Fibroblast of mammary gland (primary cell): ENCODE results near the gene FGF4.
"Not testable (repeated sequence)": the region's sequence is repeated elsewhere in the genome, so short reads cannot be mapped to it uniquely, and the experiment has no call there.

ENCODE experiments used
- DNase-seq: peaks from one replicate; pipeline ENCODE4 v3.0.0-alpha.2; 2010; ENCODE audit warnings: low read depth
- H3K4me3 ChIP-seq: 2 replicates; pipeline ENCODE4 v1.5.1; 2011; ENCODE audit warnings: low read depth, mild to moderate bottlenecking, low read length, moderate library complexity; ENCODE audit not compliant: control insufficient read depth
- TF ChIP-seq, protein P1 (sequence below): conservative IDR thresholded peaks from 2 replicates; pipeline ENCODE4 v1.5.1; 2011; ENCODE audit warnings: low read depth, low read length, inconsistent platforms; ENCODE audit not compliant: control insufficient read depth, insufficient read depth

The FGF4 gene

GRCh38 chr11:69778373-69778772 is 3.2 kb upstream of the FGF4 start:
- no peak overlapping the region for H3K4me3 ChIP-seq
- DNase-seq, result no peak
- TF ChIP-seq, protein P1, sequence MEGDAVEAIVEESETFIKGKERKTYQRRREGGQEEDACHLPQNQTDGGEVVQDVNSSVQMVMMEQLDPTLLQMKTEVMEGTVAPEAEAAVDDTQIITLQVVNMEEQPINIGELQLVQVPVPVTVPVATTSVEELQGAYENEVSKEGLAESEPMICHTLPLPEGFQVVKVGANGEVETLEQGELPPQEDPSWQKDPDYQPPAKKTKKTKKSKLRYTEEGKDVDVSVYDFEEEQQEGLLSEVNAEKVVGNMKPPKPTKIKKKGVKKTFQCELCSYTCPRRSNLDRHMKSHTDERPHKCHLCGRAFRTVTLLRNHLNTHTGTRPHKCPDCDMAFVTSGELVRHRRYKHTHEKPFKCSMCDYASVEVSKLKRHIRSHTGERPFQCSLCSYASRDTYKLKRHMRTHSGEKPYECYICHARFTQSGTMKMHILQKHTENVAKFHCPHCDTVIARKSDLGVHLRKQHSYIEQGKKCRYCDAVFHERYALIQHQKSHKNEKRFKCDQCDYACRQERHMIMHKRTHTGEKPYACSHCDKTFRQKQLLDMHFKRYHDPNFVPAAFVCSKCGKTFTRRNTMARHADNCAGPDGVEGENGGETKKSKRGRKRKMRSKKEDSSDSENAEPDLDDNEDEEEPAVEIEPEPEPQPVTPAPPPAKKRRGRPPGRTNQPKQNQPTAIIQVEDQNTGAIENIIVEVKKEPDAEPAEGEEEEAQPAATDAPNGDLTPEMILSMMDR, result no peak

DNA sequence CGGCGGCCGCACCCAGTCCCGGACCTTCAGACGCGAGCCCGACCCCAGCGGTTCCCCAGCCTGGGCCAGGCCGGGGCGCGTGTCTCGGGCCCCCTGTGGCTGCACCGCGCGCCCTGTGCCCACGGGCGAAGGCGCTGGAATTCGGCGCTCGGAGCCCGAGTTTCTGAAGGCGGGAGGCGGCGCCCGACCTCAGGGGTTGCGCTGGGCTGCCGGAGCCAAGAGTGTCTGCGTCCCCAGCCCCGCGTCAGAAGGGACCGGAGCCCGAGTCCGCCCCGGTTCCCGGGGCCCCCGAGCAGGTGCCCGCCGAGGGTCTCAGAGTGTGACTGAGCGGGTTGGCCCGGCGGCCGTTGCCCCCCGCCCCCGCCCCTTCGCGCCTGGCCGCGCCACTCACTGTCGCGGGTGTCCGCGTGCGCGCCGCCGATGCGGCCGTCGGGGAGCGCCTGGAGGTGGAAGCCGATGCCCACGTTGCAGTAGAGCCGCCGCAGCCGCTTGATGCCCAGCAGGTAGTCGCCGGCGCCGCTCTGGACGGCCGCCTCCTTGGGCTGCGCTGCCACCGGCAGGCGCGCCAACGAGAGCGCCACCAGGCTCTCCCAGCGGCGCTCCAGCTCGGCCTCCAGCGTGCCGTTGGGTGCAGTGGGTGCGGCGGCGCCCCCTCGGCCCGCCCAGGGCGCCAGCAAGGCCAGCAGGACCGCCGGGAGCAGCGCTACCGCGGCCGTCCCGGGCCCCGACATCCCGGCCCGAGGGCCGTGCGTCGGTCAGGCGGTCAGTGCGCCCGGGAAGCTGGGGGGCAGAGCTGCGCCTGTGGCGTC is 583 bp downstream of the FGF4 start:
- H3K4me3 ChIP-seq, result no peak overlapping the region
- TF ChIP-seq, protein P1, result no peak

GRCh38 chr11:69773626-69774353 is 1.4 kb downstream of the FGF4 start:
- DNase-seq, result no peak
- TF ChIP-seq, protein P1, result no peak
- H3K4me3 ChIP-seq, result no peak overlapping the region

More for the DNA sequence above, 583 bp downstream of the FGF4 start:
- DNase-seq, result no peak

DNA sequence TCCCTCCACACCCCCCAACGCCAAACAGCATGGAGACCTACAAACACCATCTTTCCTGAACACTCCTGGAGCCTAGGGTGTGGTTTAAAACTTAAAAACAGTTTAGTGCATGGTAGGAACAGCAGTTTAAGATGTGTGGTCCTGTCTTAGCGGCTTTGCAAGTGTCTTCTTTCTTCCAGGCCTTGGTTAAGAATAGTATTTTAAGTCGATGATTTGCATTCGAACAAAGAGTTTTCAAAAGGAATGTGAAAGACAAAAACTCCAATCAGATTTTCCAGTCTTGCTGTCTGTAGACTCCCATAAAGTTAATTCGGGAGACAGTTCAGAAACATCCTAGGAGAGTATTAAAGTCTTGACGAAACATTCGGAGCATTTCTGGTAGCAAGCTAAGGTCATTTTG is 3.7 kb downstream of the FGF4 start:
- TF ChIP-seq, protein P1, result no peak
- no peak overlapping the region for H3K4me3 ChIP-seq
- DNase-seq, result no peak

DNA sequence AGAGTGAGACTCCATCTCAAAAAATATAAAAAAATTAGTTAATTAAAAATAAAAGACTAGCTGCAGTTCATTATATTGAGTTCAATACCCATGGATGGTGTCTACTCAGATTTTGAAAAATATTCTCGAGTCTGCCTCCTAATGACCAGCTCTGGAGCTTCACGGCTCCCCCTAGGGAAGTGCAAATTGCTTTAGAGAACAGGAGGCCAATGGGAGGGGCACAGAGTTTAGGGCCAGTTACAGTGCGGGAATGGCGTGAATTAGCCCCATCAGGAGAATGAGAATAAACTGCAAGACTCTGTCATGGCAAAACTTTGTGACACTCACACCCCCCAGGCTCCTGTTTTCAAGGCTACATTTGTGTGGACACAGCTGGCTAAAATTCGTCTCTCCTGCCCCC is 4.6 kb downstream of the FGF4 start:
- DNase-seq, result no peak
- H3K4me3 ChIP-seq, result no peak overlapping the region
- TF ChIP-seq, protein P1, result no peak

DNA sequence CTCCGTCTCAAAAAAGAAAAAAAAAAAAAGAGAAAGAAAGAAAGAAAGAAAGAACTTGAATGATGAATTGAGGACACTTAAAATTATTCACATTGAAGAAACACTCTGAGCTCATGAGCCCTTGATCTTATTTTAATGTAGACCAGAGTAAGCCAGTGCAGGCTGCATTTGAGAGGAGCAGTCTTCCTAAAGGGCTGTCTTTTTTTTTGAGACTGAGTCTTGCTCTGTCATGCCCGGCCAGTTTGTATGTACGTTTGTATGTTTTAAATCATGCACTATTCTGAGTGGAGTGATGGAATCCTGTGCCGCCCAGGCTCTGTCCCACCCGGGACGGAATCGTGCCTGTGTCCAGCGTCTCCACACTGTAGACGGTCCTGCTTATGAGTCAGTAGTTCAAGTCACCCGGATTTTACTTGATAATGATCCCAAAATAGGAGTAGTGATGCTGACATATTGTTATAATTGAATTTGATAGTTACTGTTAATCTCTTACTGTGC is 9.6 kb downstream of the FGF4 start:
- TF ChIP-seq, protein P1, result no peak
- H3K4me3 ChIP-seq, result no peak overlapping the region
- no peak for DNase-seq

GRCh38 chr11:69764918-69765317 is 10.2 kb downstream of the FGF4 start:
- not testable (repeated sequence) for H3K4me3 ChIP-seq, DNase-seq
